Measurements from ENCODE around the gene NAV2. TPM values are rescaled to one million over a fixed set of nuclear protein-coding genes. Genes with fewer than 3 reads are reported as not detected.

The NAV2 gene
- total and polyA plus RNA-seq, 2 experiments from 2014 or later: 26.0 to 45.0 TPM

- Mint-ChIP-seq H3K4me3 (peak overlapping the region; percentile 34), H3K27ac (peak overlapping the region; percentile 87), H3K9me3 (no peaks in the 10 kb centered on the region), H3K27me3 (ENCODE audit: insufficient read depth, low read depth, poor library complexity) (peaks cover 27% of the 10 kb centered on the region), H3K36me3 (ENCODE audit: low read depth) (peaks cover 4% of the 10 kb centered on the region; the same call in 2 of the 3 replicates), H3K4me1 (peaks cover 60% of the 10 kb centered on the region)
- peak overlapping the region; percentile 24; the same call in 1 of the 2 replicates for H3K4me3 ChIP-seq
- H3K79me2 ChIP-seq (replicated peaks; ENCODE audit: insufficient read depth): peaks cover 2% of the 10 kb centered on the region
- H3K9me2 ChIP-seq (ENCODE audit: insufficient read depth): peaks cover 17% of the 10 kb centered on the region
- TF ChIP-seq NANOG (IDR thresholded peaks at IDR 0.05; ENCODE audit: borderline replicate concordance): peak; percentile 86
- TF ChIP-seq POLR2AphosphoS5 (IDR thresholded peaks at IDR 0.05; ENCODE audit: low read depth): peak; percentile 33; the same call in 1 of the 2 replicates
- TF ChIP-seq STAT1 (IDR thresholded peaks at IDR 0.05; ENCODE audit: unreplicated experiment): no peak
- TF ChIP-seq CREB1 (CRISPR knock-in tag; IDR thresholded peaks at IDR 0.05; ENCODE audit: low read depth): peak; percentile 68; the same call in 1 of the 2 replicates
- TF ChIP-seq, protein P1, sequence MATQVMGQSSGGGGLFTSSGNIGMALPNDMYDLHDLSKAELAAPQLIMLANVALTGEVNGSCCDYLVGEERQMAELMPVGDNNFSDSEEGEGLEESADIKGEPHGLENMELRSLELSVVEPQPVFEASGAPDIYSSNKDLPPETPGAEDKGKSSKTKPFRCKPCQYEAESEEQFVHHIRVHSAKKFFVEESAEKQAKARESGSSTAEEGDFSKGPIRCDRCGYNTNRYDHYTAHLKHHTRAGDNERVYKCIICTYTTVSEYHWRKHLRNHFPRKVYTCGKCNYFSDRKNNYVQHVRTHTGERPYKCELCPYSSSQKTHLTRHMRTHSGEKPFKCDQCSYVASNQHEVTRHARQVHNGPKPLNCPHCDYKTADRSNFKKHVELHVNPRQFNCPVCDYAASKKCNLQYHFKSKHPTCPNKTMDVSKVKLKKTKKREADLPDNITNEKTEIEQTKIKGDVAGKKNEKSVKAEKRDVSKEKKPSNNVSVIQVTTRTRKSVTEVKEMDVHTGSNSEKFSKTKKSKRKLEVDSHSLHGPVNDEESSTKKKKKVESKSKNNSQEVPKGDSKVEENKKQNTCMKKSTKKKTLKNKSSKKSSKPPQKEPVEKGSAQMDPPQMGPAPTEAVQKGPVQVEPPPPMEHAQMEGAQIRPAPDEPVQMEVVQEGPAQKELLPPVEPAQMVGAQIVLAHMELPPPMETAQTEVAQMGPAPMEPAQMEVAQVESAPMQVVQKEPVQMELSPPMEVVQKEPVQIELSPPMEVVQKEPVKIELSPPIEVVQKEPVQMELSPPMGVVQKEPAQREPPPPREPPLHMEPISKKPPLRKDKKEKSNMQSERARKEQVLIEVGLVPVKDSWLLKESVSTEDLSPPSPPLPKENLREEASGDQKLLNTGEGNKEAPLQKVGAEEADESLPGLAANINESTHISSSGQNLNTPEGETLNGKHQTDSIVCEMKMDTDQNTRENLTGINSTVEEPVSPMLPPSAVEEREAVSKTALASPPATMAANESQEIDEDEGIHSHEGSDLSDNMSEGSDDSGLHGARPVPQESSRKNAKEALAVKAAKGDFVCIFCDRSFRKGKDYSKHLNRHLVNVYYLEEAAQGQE (IDR thresholded peaks at IDR 0.05; ENCODE audit: unreplicated experiment): no peak
- TF ChIP-seq ZNF114 (CRISPR knock-in tag; IDR thresholded peaks at IDR 0.05): peak; percentile 55; the same call in 1 of the 2 replicates
- TF ChIP-seq ZNF462 (CRISPR knock-in tag; IDR thresholded peaks at IDR 0.05): peak; percentile 92
- H3K36me3 ChIP-seq (ENCODE audit: insufficient read depth): no peaks in the 10 kb centered on the region
- no peaks in the 10 kb centered on the region for H3K27me3 ChIP-seq (ENCODE audit: insufficient read depth)
- no peaks in the 10 kb centered on the region for H4K20me1 ChIP-seq (replicated peaks; ENCODE audit: insufficient read depth)
- DNase-seq (ENCODE audit: low spot score) (peak; percentile 93), ATAC-seq (peak; percentile 80)
- H2AFZ ChIP-seq: no peak overlapping the region
- H3K27ac ChIP-seq (ENCODE audit: low read depth): peak overlapping the region; percentile 87
- peaks cover 3% of the 10 kb centered on the region; the same call in 1 of the 2 replicates for H3F3A ChIP-seq (replicated peaks; ENCODE audit: low read depth)
- peak overlapping the region; percentile 63 for H3K4me2 ChIP-seq
- peaks cover 46% of the 10 kb centered on the region for H3K4me1 ChIP-seq (ENCODE audit: insufficient read depth)
These were observed 59.8 kb downstream of the NAV2 start for GRCh38 chr11:19772480-19772879.

Measured in GM23338 (cell line).